Panc1 (cell line): Measurements from ENCODE around the gene RPL13. TPM values are rescaled to one million over a fixed set of nuclear protein-coding genes. Genes with fewer than 3 reads are reported as not detected.

ENCODE experiments used
- ATAC-seq: fragments of 200-7000 bp; cut with Tn5 transposase; 2 replicates; pipeline ENCODE4 v1.9.1; 2020; ENCODE audit warnings: mild to moderate bottlenecking, moderate library complexity
- BruUV-seq: library from RNA; stranded (reverse); fragments of 400-500 nt; replicated peaks from 2 replicates; lab custom pipeline; 2021; lab: Mats Ljungman, UMichigan
- CTCF ChIA-PET: fragments of 300-600 bp; sonication (Branson Sonifier 250); formaldehyde crosslinking; loops from one replicate; lab custom pipeline; 2022; ENCODE audit warnings: antibody characterized with exemption; lab: Charles Lee
- POLR2A ChIA-PET: fragments of 300-600 bp; sonication (Branson Sonifier 250); formaldehyde crosslinking; loops from one replicate; lab custom pipeline; 2022; ENCODE audit warnings: antibody characterized with exemption; lab: Charles Lee
- DNase-seq: peaks from one replicate; pipeline ENCODE4 v3.0.0-alpha.2; 2010; ENCODE audit warnings: low read depth, low spot score
- H3K27ac ChIP-seq: 2 replicates; pipeline ENCODE4 v1.5.1; 2011; ENCODE audit warnings: mild to moderate bottlenecking, low read length, inconsistent platforms
- H3K27me3 ChIP-seq: fragments of 200-500 bp; sonication (Bioruptor generic); 2 replicates; pipeline ENCODE4 v1.6.0; 2014; ENCODE audit warnings: low read length, inconsistent platforms; ENCODE audit not compliant: control insufficient read depth, insufficient read depth
- H3K36me3 ChIP-seq: fragments of 200-500 bp; sonication (Bioruptor generic); 2 replicates; pipeline ENCODE4 v1.5.1; 2014; ENCODE audit warnings: inconsistent platforms, mild to moderate bottlenecking, low read length, moderate library complexity; ENCODE audit not compliant: control insufficient read depth, insufficient read depth
- H3K4me1 ChIP-seq: 2 replicates; pipeline ENCODE4 v1.5.1; 2011; ENCODE audit warnings: inconsistent platforms, mild to moderate bottlenecking, low read length, moderate library complexity; ENCODE audit not compliant: control insufficient read depth, insufficient read depth
- H3K4me3 ChIP-seq, 2 experiments: 2 replicates each; pipeline ENCODE4 v1.5.1; 2011 to 2012; ENCODE audit warnings: low read depth in 2 of 2, low read length in 2 of 2, mild to moderate bottlenecking in 2 of 2, inconsistent platforms in 1 of 2, moderate library complexity in 1 of 2
- H3K9me3 ChIP-seq: fragments of 200-500 bp; sonication (Bioruptor generic); 2 replicates; pipeline ENCODE4 v1.5.1; 2014; ENCODE audit warnings: low read depth, mild to moderate bottlenecking, inconsistent platforms, low read length, moderate library complexity; ENCODE audit not compliant: control insufficient read depth, insufficient read depth
- CTCF ChIP-seq: fragments of 450-650 bp; IDR thresholded peaks from 2 replicates; pipeline ENCODE4 v1.5.1; 2017; ENCODE audit warnings: mild to moderate bottlenecking
- POLR2AphosphoS5 ChIP-seq: IDR thresholded peaks from 2 replicates; pipeline ENCODE4 v1.6.1; 2012; ENCODE audit warnings: mild to moderate bottlenecking, low read depth, low read length, moderate library complexity
- REST ChIP-seq, 2 experiments: IDR thresholded peaks; 2 replicates each; pipeline ENCODE4 v1.6.1; 2011 to 2012; ENCODE audit warnings: low read depth in 2 of 2, control low read depth in 1 of 2, low read length in 1 of 2, mild to moderate bottlenecking in 1 of 2, moderate library complexity in 1 of 2; ENCODE audit not compliant: insufficient read depth in 1 of 2
- SIN3A ChIP-seq: IDR thresholded peaks from 2 replicates; pipeline ENCODE4 v1.6.1; 2012; ENCODE audit warnings: low read depth, mild to moderate bottlenecking, low read length, moderate library complexity, borderline replicate concordance; ENCODE audit not compliant: insufficient read depth
- TCF7L2 ChIP-seq: IDR thresholded peaks from 2 replicates; pipeline ENCODE4 v1.6.1; 2011; ENCODE audit warnings: mild to moderate bottlenecking, low read depth, low read length, inconsistent platforms
- in situ Hi-C: cut with HindIII; loops from 2 replicates; pipeline ENCODE4 v1.10.0; 2016; ENCODE audit warnings: low sequenced_read_pairs, low pct_unique_long_range_greater_than_20kb
- intact Hi-C: fragments of 100-400 bp; cut with micrococcal nuclease; formaldehyde crosslinking; loops from one replicate; pipeline ENCODE4 v1.10.0; 2022; ENCODE audit not compliant: unreplicated experiment
- total RNA-seq: library from RNA; stranded (reverse); gene quantifications from one replicate; pipeline ENCODE4 v1.2.1, GENCODE V29; 2021; ENCODE audit not compliant: unreplicated experiment

RPL13 gene
- total RNA-seq, 1 experiment from 2014 or later: 965 TPM

- in situ Hi-C loops (no loop called here), intact Hi-C loops (no loop called here)
- POLR2A ChIA-PET: no interaction called here
- H3K9me3 ChIP-seq: no peaks in the 10 kb centered on the region
- CTCF ChIA-PET: no interaction called here
- no peaks in the 10 kb centered on the region for H3K27me3 ChIP-seq
- DNase-seq (no peak), ATAC-seq (no peak)
- BruUV-seq: no TSS peak
- H3K36me3 ChIP-seq: no peaks in the 10 kb centered on the region; the same call in 1 of the 2 replicates
- no peak overlapping the region for H3K27ac ChIP-seq
- H3K4me1 ChIP-seq: peaks cover 7% of the 10 kb centered on the region
- TF ChIP-seq CTCF (no peak), TCF7L2 (no peak), REST (IDR thresholded peaks at IDR 0.05; ENCODE audit: insufficient read depth in 1 of 2, low read depth in 2 of 2, low read length in 1 of 2) (no peak), SIN3A (no peak), POLR2AphosphoS5 (no peak)
- peak overlapping the region in 1 of 2 experiments; percentile 55; a peak in 2 of 4 replicates for H3K4me3 ChIP-seq
Observed at GRCh38 chr16:89577055-89577759, 16.7 kb downstream of the RPL13 start.

- in situ Hi-C loops: no loop called here
- H3K27ac ChIP-seq: no peak overlapping the region
- no peaks in the 10 kb centered on the region for H3K27me3 ChIP-seq
- no TSS peak for BruUV-seq
- ChIA-PET POLR2A (no interaction called here), CTCF (no interaction called here)
- TF ChIP-seq TCF7L2: no peak
- TF ChIP-seq CTCF: no peak
- no peak for TF ChIP-seq POLR2AphosphoS5
- TF ChIP-seq REST (IDR thresholded peaks at IDR 0.05; ENCODE audit: insufficient read depth in 1 of 2, low read depth in 2 of 2, low read length in 1 of 2): no peak
- TF ChIP-seq SIN3A: no peak
- H3K4me3 ChIP-seq: no peak overlapping the region
- no peaks in the 10 kb centered on the region; the same call in 1 of the 2 replicates for H3K36me3 ChIP-seq
- H3K4me1 ChIP-seq: peaks cover 11% of the 10 kb centered on the region
- ATAC-seq: no peak
- DNase-seq: no peak
- intact Hi-C loops: no loop called here
- H3K9me3 ChIP-seq: no peaks in the 10 kb centered on the region
Observed at GRCh38 chr16:89579351-89579750, 18.9 kb downstream of the RPL13 start.
